ENCODE data around the gene NABP2.

GRCh38 chr12:56274299-56274698 lies 50.2 kb downstream of the NABP2 start:
- no peak for TF ChIP-seq REST (IDR thresholded peaks at IDR 0.05; ENCODE audit: unreplicated experiment)
- TF ChIP-seq CTCF (conservative IDR thresholded peaks at IDR 0.05; ENCODE audit: low read depth in 2 of 2): no peak
- no peak for TF ChIP-seq ZNF114 (CRISPR knock-in tag; IDR thresholded peaks at IDR 0.05)
- no peak for TF ChIP-seq EZH2phosphoT487 (IDR thresholded peaks at IDR 0.05; ENCODE audit: unreplicated experiment)
- no peak for TF ChIP-seq POLR2AphosphoS5 (IDR thresholded peaks at IDR 0.05; ENCODE audit: low read depth)
- TF ChIP-seq JUNB (IDR thresholded peaks at IDR 0.05; ENCODE audit: unreplicated experiment): no peak
- no peak for TF ChIP-seq EZH2 (IDR thresholded peaks at IDR 0.05; ENCODE audit: low read depth, unreplicated experiment)
